DLD1 (cell line): ENCODE data around the gene NDUFS3.

Experiments used
- in situ Hi-C: cut with HindIII; loops from 2 replicates; pipeline ENCODE4 v1.10.0; 2017; ENCODE audit warnings: low sequenced_read_pairs

NDUFS3 gene

GRCh38 chr11:47589584-47589976 is 10.7 kb downstream of the NDUFS3 start:
- in situ Hi-C loops, result no loop called here

DNA sequence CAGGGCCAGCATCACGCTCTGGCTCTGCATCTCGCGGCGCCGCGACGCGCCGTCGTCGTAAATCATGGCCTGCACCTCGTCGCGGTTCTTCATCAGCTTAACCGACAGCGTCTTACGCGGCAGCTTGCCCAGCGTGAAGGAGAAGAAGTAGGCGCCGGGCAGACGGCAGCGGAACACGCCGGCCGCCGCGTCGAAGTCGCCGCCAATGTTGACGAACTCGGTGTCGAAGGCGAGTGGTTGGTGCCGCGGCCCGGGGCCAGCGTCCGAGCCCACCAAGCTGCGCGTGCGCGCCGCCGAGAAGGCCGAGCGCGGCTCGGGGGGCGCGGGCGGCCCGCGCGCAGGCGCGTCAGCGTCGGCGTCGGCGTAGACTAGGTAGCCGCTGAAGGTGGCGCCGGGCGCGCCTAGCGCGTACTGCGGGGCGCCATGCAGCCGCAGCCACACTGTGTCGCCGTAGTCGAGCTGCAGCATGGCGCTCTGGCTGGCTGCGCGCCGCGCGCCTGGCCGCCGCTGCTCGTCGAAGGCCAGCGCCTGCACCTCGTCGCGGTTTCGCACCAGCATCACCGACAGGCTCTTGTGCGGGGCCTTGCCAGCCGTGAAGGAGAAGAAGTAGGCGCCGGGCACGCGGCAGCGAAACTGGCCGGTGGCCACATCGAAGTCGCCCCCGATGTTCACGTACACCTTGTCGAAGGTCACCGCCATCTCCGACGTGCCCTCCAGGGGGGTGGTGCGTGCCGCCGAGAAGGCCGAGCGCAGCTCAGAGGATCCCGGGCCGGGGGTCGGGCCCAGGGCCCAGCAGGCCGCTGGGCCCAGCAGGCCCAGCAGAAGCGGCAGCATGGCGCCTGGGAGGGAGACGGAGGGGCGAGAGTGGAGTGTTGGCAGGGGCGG is 11.3 kb downstream of the NDUFS3 start:
- in situ Hi-C loops, result no loop called here

- in situ Hi-C loops, result no loop called here
Measured at GRCh38 chr11:47591764-47592163, 12.9 kb downstream of the NDUFS3 start.

- in situ Hi-C loops, result no loop called here
Measured at GRCh38 chr11:47592251-47592650, 13.4 kb downstream of the NDUFS3 start.

DNA sequence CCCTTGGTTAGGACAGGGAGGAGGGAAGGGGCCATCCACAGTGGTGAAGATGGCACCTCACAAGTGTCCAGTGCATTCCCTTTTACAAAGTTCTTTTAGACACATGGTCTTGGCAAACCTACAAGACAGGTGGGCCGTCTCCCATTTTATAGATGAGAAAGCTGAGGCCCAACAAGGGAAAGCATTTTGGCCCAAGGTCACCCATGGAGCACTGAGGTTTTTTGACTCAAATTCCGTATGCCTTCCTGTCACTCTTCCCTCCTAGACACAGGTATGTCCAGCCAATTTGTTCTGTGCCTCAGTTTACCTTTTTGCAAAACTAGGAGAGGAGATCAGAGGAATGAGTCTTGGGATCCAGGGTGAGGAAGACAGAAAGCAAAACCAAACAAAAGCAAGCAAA is 14.1 kb downstream of the NDUFS3 start:
- in situ Hi-C loops, result no loop called here

- in situ Hi-C loops, result no loop called here
Measured at GRCh38 chr11:47593492-47593933, 14.6 kb downstream of the NDUFS3 start.

GRCh38 chr11:47593934-47594855 is 15.3 kb downstream of the NDUFS3 start, which contains the start of gene C1QTNF4:
Gene C1QTNF4, minus strand, starts transcription at chr11:47594411. Its CDS starts 3,601 bp downstream, at chr11:47590810.
- in situ Hi-C loops, result no loop called here

- in situ Hi-C loops, result no loop called here
Measured at GRCh38 chr11:47595029-47595428, 16.2 kb downstream of the NDUFS3 start.

GRCh38 chr11:47595967-47596366 is 17.1 kb downstream of the NDUFS3 start:
- in situ Hi-C loops, result no loop called here

GRCh38 chr11:47599902-47600301 is 21.0 kb downstream of the NDUFS3 start:
- in situ Hi-C loops, result no loop called here

DNA sequence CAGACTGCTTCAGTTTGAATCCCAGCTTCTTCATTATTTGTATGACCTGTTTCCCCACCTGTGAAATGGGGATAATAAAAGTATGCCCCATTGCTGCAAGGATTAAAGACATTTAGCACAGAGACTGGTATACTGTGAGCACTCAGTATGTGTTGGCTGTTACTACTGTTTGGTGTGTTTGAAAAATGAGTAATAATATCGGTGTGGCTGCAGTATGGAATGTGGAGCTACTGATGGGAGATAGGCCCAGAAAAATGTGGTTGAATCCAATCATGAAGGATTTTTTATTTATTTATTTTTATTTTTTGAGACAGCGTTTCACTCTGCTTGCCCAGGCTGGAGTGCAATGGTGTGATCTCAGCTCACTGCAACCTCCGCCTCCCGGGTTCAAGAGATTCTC is 24.4 kb downstream of the NDUFS3 start:
- in situ Hi-C loops, result no loop called here

GRCh38 chr11:47605921-47606320 is 27.0 kb downstream of the NDUFS3 start:
- in situ Hi-C loops, result no loop called here

DNA sequence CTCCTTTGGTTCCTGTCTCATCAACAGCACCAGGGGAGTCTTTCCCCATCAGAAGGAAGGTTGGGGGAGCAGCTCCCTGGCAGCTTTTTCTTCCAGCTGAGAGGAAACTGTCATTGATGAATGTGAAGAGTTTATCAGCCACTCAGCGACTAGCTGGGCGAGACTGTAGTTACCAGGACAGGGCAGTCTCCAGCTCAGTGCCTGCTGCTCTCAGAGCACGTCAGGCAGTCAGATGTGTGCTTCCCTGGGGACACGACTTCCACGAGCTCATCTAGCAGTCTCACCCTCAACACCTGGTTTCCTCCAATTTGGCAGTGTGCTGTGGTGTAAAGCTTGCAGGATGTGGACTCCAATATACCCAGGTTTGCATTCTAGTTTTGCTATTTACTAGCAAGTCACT is 27.9 kb downstream of the NDUFS3 start:
- in situ Hi-C loops, result no loop called here

DNA sequence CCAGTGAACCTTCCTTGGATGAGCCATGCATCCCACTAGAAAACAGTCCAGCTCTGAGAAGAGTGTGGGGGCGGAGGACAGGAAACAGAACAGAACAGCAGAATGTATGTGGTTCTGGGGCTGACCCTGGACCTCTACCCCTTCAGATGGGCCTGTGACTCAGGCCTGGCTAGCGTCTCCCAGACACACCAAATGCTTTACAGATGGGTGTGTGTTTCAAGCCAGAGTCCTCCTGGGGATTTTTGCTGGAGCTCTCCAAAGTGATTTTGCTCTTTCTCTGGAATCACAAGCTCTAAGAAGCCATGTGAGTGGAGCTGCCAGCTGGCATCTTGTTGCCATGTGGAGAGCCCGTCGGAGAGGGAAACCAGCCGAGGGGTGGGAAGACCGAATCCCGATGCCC is 28.5 kb downstream of the NDUFS3 start:
- in situ Hi-C loops, result no loop called here

- in situ Hi-C loops, result no loop called here
Measured at GRCh38 chr11:47609675-47610074, 30.8 kb downstream of the NDUFS3 start.

GRCh38 chr11:47611348-47611794 is 32.5 kb downstream of the NDUFS3 start:
- in situ Hi-C loops, result no loop called here

GRCh38 chr11:47615249-47615648 is 36.4 kb downstream of the NDUFS3 start:
- in situ Hi-C loops, result no loop called here

DNA sequence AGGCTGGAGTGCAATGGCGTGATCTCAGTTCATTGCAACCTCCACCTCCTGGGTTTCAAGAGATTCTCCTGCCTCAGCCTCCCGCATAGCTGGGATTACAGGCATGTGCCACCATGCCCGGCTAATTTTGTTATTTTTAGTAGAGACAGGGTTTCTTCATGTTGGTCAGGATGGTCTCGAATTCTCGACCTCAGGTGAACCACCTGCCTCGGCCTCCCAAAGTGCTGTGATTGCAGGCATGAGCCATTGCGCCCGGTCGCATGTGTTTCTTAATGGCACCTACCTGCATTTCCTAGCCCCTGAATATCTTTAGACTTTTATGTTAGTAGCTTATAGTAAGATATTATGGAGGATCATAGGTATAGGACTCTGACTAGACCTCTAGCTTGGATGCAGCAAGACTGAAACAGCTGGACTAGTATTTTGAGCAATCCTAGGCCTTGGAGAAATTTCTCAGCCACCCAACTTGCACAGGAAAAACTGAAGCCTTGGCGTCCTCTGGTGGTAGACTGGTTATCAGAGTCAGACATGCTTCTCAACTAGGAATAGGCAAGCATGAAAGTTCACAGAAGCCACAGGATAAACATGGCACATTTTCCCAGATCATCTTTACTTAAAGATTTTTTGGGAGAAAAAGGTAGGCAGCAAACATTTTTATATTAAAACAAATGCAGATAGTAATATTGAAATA is 38.0 kb downstream of the NDUFS3 start:
- in situ Hi-C loops, result no loop called here

DNA sequence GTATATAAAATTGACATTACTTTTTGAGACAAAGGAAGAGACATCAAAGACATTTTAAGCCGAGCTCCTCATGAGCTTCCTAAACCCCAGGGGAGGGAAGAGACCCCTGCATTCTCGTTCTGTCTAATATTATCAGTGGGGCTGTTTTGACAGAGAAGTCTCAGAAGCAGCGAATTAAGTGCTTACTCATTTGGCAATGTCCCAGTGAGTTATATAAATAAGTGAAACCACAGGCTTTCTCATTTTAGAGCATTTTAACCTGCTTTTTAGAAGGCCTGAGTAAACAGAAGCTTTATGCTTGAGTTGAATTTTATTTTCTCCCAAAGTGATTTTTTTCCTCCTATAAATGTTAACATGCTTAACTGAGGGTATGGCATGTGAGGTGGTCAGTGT is 38.5 kb downstream of the NDUFS3 start:
- in situ Hi-C loops, result no loop called here

GRCh38 chr11:47620836-47621378 is 42.0 kb downstream of the NDUFS3 start:
- in situ Hi-C loops, result no loop called here

DNA sequence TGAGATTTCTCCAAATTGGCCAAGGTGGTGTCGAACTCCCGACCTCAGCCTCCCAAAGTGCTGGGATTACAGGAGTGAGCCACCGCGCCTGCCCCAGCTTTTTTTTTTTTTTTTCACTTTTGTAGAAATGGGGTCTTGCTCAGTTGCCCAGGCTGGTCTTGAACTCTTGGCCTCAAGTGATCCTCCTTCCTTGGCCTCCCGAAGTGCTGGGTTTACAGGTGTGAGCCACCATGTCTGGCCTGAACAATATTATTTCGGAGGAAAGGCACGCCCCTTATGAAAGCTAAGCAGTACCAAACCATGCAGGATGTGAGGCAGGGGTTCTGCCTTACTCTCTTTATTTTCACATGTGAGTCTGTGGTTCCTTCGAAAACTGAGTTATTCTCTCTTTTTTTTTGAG is 47.4 kb downstream of the NDUFS3 start:
- in situ Hi-C loops, result no loop called here
